Measurements from ENCODE around the gene ANKIB1. TPM values are rescaled to one million over a fixed set of nuclear protein-coding genes. Genes with fewer than 3 reads are reported as not detected.

The ANKIB1 gene
- total RNA-seq, 4 donors from 2014 or later = 34.1 to 66.1 (median 58.2) TPM

DNA sequence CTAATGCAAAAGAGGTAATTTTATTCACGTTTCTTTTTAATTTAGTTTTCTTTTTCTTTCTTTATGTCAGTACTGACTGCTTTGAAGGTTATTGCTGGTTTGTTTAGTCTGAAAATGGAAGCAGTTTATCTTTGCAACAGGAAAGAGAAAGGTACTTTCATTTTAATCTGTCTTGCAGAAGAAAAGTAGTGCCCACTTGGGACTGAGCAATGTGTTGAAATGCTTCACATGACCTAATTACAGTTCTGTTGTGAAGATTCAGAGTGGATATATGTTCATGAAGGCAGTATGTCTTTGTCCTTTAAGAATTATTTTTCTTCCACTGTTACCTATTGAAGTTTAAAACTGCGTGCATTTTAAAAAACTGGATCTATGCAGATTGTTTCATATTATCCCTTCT lies 80.1 kb downstream of the ANKIB1 start:
- H3K4me3 ChIP-seq = no peak overlapping the region
- 91% methylated on average over 2 of the region's 2 CpGs for WGBS
- H3K36me3 ChIP-seq = peaks cover 4% of the 10 kb centered on the region
- no peaks in the 10 kb centered on the region for H3K4me1 ChIP-seq
- DNase-seq (ENCODE audit: low spot score in 2 of 2) = no peak
- TF ChIP-seq POLR2AphosphoS5 (IDR thresholded peaks at IDR 0.05) (no peak), POLR2A (IDR thresholded peaks at IDR 0.05) (no peak), EP300 (IDR thresholded peaks at IDR 0.05) (no peak)
- TF ChIP-seq, protein P1, sequence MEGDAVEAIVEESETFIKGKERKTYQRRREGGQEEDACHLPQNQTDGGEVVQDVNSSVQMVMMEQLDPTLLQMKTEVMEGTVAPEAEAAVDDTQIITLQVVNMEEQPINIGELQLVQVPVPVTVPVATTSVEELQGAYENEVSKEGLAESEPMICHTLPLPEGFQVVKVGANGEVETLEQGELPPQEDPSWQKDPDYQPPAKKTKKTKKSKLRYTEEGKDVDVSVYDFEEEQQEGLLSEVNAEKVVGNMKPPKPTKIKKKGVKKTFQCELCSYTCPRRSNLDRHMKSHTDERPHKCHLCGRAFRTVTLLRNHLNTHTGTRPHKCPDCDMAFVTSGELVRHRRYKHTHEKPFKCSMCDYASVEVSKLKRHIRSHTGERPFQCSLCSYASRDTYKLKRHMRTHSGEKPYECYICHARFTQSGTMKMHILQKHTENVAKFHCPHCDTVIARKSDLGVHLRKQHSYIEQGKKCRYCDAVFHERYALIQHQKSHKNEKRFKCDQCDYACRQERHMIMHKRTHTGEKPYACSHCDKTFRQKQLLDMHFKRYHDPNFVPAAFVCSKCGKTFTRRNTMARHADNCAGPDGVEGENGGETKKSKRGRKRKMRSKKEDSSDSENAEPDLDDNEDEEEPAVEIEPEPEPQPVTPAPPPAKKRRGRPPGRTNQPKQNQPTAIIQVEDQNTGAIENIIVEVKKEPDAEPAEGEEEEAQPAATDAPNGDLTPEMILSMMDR (IDR thresholded peaks at IDR 0.05) = no peak
- no peaks in the 10 kb centered on the region for H3K27me3 ChIP-seq
- no peaks in the 10 kb centered on the region for H3K9me3 ChIP-seq
- H3K27ac ChIP-seq = no peak overlapping the region

DNA sequence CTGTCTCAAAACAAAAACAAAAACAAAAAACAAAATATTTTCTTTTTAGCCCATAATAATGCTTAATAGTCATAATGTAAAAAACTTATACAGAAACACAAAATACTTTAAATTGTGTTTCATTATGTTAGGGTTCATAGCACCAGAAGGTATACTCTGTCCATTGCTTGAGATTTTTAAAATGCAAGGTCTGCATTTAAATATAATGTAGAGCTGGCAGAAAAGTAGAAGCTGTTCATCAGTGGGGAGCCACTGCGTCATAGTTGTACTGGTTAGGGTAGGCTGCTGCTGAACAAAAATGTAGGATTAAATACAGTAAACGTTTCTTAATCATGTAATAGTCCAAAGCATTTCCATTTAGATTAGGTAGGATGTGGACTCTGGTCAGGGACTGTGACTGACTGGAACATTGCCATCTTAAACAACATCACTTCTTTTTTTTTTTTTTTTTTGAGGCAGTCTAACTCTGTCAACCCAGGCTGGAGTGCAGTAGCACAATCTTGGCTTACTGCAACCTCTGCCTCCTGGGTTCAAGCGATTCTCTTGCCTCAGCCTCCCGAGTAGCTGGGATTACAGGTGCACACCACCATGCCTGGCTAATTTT lies 85.2 kb downstream of the ANKIB1 start:
- Histone ChIP-seq H3K27ac (no peak overlapping the region), H3K27me3 (no peaks in the 10 kb centered on the region), H3K36me3 (peaks cover 7% of the 10 kb centered on the region), H3K9me3 (peaks cover 5% of the 10 kb centered on the region), H3K4me3 (no peak overlapping the region), H3K4me1 (no peaks in the 10 kb centered on the region)
- WGBS = 96% methylated on average over 4 of the region's 4 CpGs
- DNase-seq (ENCODE audit: low spot score in 2 of 2) = no peak
- TF ChIP-seq, protein P1 (IDR thresholded peaks at IDR 0.05) = no peak
- no peak for TF ChIP-seq EP300 (IDR thresholded peaks at IDR 0.05)
- TF ChIP-seq POLR2AphosphoS5 (IDR thresholded peaks at IDR 0.05) = no peak
- no peak for TF ChIP-seq POLR2A (IDR thresholded peaks at IDR 0.05)

DNA sequence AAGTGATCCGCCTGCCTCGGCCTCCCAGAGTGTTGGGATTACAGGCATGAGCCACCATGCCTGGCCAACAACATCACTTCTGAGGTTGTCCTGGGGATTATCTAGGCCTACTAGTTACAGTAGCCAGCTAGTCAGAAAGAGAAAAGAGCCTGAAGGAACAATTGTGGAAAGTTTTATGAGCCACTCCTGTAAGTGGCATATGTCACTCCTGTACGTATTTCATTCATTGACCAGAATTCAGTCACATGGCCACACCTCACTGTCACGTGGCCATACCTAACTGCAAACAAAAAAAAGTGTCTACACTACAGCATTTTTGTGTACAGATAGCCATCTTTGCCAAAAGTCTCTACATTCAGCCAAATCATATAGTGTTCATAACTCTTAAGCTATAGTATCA lies 85.7 kb downstream of the ANKIB1 start:
- TF ChIP-seq POLR2AphosphoS5 (IDR thresholded peaks at IDR 0.05) (no peak), EP300 (IDR thresholded peaks at IDR 0.05) (no peak), POLR2A (IDR thresholded peaks at IDR 0.05) (no peak)
- TF ChIP-seq, protein P1 (IDR thresholded peaks at IDR 0.05) = no peak
- 85% methylated on average over 4 of the region's 4 CpGs for WGBS
- H3K4me3 ChIP-seq = no peak overlapping the region
- no peak overlapping the region for H3K27ac ChIP-seq
- no peak for DNase-seq (ENCODE audit: low spot score in 2 of 2)
- no peaks in the 10 kb centered on the region for H3K4me1 ChIP-seq
- H3K36me3 ChIP-seq = peaks cover 7% of the 10 kb centered on the region
- H3K27me3 ChIP-seq = no peaks in the 10 kb centered on the region
- H3K9me3 ChIP-seq = peaks cover 5% of the 10 kb centered on the region

DNA sequence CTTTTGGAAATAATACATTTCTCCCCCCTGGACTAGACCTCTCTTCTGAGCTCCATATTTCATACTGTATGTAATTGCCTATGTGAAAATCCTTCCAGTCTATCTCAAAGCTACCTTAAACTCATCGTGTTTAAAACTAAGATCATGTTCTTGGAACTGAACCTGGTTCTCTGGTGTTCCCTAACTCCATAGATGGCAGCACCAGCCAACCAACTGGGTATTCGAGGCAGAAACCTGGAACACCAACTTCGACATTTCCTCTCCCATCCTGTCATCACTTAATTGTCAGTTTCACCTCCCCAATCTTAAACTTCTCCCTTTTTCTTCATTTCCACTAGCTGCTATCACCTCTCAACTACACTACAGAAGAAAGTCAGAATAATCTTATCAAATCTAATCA lies 87.0 kb downstream of the ANKIB1 start:
- no peaks in the 10 kb centered on the region for H3K27me3 ChIP-seq
- 94% methylated on average over 3 of the region's 3 CpGs for WGBS
- H3K9me3 ChIP-seq = peaks cover 5% of the 10 kb centered on the region
- no peak for TF ChIP-seq POLR2AphosphoS5 (IDR thresholded peaks at IDR 0.05)
- no peak for TF ChIP-seq EP300 (IDR thresholded peaks at IDR 0.05)
- no peak for TF ChIP-seq POLR2A (IDR thresholded peaks at IDR 0.05)
- TF ChIP-seq, protein P1 (IDR thresholded peaks at IDR 0.05) = no peak
- no peaks in the 10 kb centered on the region for H3K4me1 ChIP-seq
- H3K36me3 ChIP-seq = peaks cover 7% of the 10 kb centered on the region
- H3K27ac ChIP-seq = no peak overlapping the region
- H3K4me3 ChIP-seq = no peak overlapping the region
- DNase-seq (ENCODE audit: low spot score in 2 of 2) = no peak

DNA sequence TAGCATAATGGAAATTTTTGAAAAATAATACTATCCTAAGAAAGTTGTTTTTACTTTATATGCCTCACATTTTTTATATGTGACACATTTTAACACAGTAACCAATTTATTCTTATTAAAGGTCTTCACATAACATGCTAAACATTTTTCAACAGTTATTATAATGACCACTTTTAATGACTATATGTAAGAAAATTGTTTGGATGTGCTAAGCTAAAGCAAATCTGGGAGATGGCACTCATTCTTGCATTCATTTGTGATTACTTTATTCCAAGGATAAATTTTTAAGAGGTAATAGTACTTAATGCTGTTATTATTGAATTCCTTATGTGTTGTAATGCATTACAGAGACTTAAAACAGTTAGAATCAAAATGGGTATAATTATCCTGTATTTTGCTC lies 88.1 kb downstream of the ANKIB1 start:
- Histone ChIP-seq H3K4me3 (no peak overlapping the region), H3K36me3 (peaks cover 3% of the 10 kb centered on the region), H3K9me3 (peaks cover 5% of the 10 kb centered on the region), H3K27ac (no peak overlapping the region), H3K27me3 (no peaks in the 10 kb centered on the region), H3K4me1 (no peaks in the 10 kb centered on the region)
- TF ChIP-seq POLR2AphosphoS5 (IDR thresholded peaks at IDR 0.05) (no peak), EP300 (IDR thresholded peaks at IDR 0.05) (no peak), POLR2A (IDR thresholded peaks at IDR 0.05) (no peak)
- TF ChIP-seq, protein P1 (IDR thresholded peaks at IDR 0.05) = no peak
- no peak for DNase-seq (ENCODE audit: low spot score in 2 of 2)

All from suprapubic skin (tissue), 4 donors.